CD14-positive monocyte (primary cell): ENCODE data around the gene AKAP12. TPM values are rescaled to one million over a fixed set of nuclear protein-coding genes. Genes with fewer than 3 reads are reported as not detected.
A peak's percentile ranks its signal among the peaks of the same experiment; 100 is the strongest.

Experiments
- DNase-seq, 3 donors: peaks; one replicate each; pipeline ENCODE4 v3.0.0-alpha.2; 2011 to 2022
- H2AFZ ChIP-seq: 2 replicates; pipeline ENCODE4 v1.6.0; 2012; ENCODE audit warnings: mild to moderate bottlenecking, low read depth, low read length, inconsistent platforms; ENCODE audit not compliant: insufficient read depth, poor library complexity, severe bottlenecking
- H3K27ac ChIP-seq, 2 donors: 1 replicate in 1 of 2; 2 replicates in 1 of 2; pipeline ENCODE4 v1.5.1; 2012 to 2013; ENCODE audit warnings: low read length in 2 of 2, control low read depth in 1 of 2, inconsistent platforms in 1 of 2, low read depth in 1 of 2, mild to moderate bottlenecking in 1 of 2
- H3K27me3 ChIP-seq, 2 donors: one replicate each; pipeline versions ENCODE4 v1.6.0 to v1.6.1; 2011 to 2013; ENCODE audit warnings: low read length in 2 of 2; ENCODE audit not compliant: control insufficient read depth in 2 of 2, insufficient read depth in 2 of 2
- H3K36me3 ChIP-seq, 2 donors: replicated peaks in 1 of 2; 1 replicate in 1 of 2; 2 replicates in 1 of 2; pipeline versions ENCODE4 v1.5.1 to v1.6.1; 2012 to 2013; ENCODE audit warnings: low read length in 2 of 2, control low read depth in 1 of 2, inconsistent platforms in 1 of 2, mild to moderate bottlenecking in 1 of 2; ENCODE audit not compliant: insufficient read depth in 2 of 2, control insufficient read depth in 1 of 2
- H3K4me1 ChIP-seq, 2 donors: 1 replicate in 1 of 2; 2 replicates in 1 of 2; pipeline versions ENCODE4 v1.5.1 to v1.6.1; 2012 to 2013; ENCODE audit warnings: low read length in 2 of 2, control low read depth in 1 of 2, inconsistent platforms in 1 of 2, mild to moderate bottlenecking in 1 of 2, moderate library complexity in 1 of 2; ENCODE audit not compliant: insufficient read depth in 2 of 2, control insufficient read depth in 1 of 2
- H3K4me2 ChIP-seq: replicated peaks from 2 replicates; pipeline ENCODE3; 2012; ENCODE audit warnings: low read length, moderate library complexity, mild to moderate bottlenecking; ENCODE audit not compliant: poor library complexity, severe bottlenecking; ENCODE audit errors: extremely low read depth
- H3K4me3 ChIP-seq, 3 experiments: fragments of 200-600 bp in 1 of 3; sonication (generic) in 1 of 3; replicated peaks in 1 of 3; 1 replicate in 2 of 3; 2 replicates in 1 of 3; pipeline ENCODE4 v1.5.1; 2011 to 2013; ENCODE audit warnings: low read length in 3 of 3, mild to moderate bottlenecking in 3 of 3, control low read depth in 2 of 3, low read depth in 2 of 3, inconsistent platforms in 1 of 3, moderate library complexity in 1 of 3
- H3K79me2 ChIP-seq: 2 replicates; pipeline ENCODE4 v1.6.0; 2012; ENCODE audit warnings: mild to moderate bottlenecking, control low read depth, inconsistent platforms, low read length, moderate library complexity; ENCODE audit not compliant: insufficient read depth
- H3K9ac ChIP-seq: 2 replicates; pipeline ENCODE4 v1.6.0; 2017; ENCODE audit warnings: low read length, mild to moderate bottlenecking; ENCODE audit not compliant: insufficient read depth, poor library complexity, severe bottlenecking
- H3K9me3 ChIP-seq, 2 donors: replicated peaks in 1 of 2; 1 replicate in 1 of 2; 2 replicates in 1 of 2; pipeline versions ENCODE4 v1.5.1 to v1.6.1; 2012 to 2013; ENCODE audit warnings: low read length in 2 of 2, control low read depth in 1 of 2; ENCODE audit not compliant: control insufficient read depth in 1 of 2, insufficient read depth in 1 of 2
- H4K20me1 ChIP-seq: 2 replicates; pipeline ENCODE4 v1.6.0; 2012; ENCODE audit warnings: mild to moderate bottlenecking, low read length, control low read depth, moderate library complexity; ENCODE audit not compliant: insufficient read depth
- H3K27ac Mint-ChIP-seq, 7 donors: one replicate each; pipeline ENCODE4 v1.8.0; 2020; ENCODE audit warnings: mild to moderate bottlenecking in 7 of 7, mixed read lengths in 7 of 7, moderate library complexity in 6 of 7, inconsistent platforms in 2 of 7
- H3K27me3 Mint-ChIP-seq, 3 donors: one replicate each; pipeline ENCODE4 v1.8.0; 2021 to 2022; ENCODE audit warnings: low read depth in 3 of 3, mild to moderate bottlenecking in 3 of 3, mixed read lengths in 3 of 3, moderate library complexity in 3 of 3, inconsistent platforms in 1 of 3
- H3K36me3 Mint-ChIP-seq, 2 donors: one replicate each; pipeline ENCODE4 v1.8.0; 2020; ENCODE audit warnings: mixed read lengths in 2 of 2, inconsistent platforms in 1 of 2, mild to moderate bottlenecking in 1 of 2
- H3K4me1 Mint-ChIP-seq: one replicate; pipeline ENCODE4 v1.8.0; 2020; ENCODE audit warnings: mild to moderate bottlenecking, mixed read lengths
- H3K4me3 Mint-ChIP-seq, 2 donors: one replicate each; pipeline ENCODE4 v1.8.0; 2020; ENCODE audit warnings: mild to moderate bottlenecking in 2 of 2, mixed read lengths in 2 of 2, moderate library complexity in 1 of 2
- H3K9me3 Mint-ChIP-seq, 7 donors: one replicate each; pipeline ENCODE4 v1.8.0; 2020 to 2022; ENCODE audit warnings: mixed read lengths in 7 of 7, mild to moderate bottlenecking in 6 of 7, moderate library complexity in 6 of 7, inconsistent platforms in 2 of 7
- WGBS: methylation state at CpG from one replicate; pipeline ENCODE4 v1.1.5; 2013; ENCODE audit warnings: missing lambda C conversion rate; ENCODE audit not compliant: insufficient coverage; 5-methylcytosine and 5-hydroxymethylcytosine counted together
- intact Hi-C, 2 donors: fragments of 100-400 bp; cut with micrococcal nuclease; formaldehyde crosslinking; loops; one replicate each; pipeline versions ENCODE4 v1.15.0 to v1.15.1; 2023
- polyA plus RNA-seq, 3 donors: library from polyadenylated mRNA; depleted of rRNA in 1 of 3; unstranded in 2 of 3; stranded (reverse) in 1 of 3; fragments of 300-500 nt in 2 of 3; fragments of >200 nt in 1 of 3; fragmentation: Illumina TruSeq in 2 of 3; gene quantifications; 1 replicate in 2 of 3; 2 replicates in 1 of 3; pipeline ENCODE4 v1.2.3, GENCODE V29; 2012 to 2021
- TF ChIP-seq, protein P1 (sequence below): fragments of 200-600 bp; IDR thresholded peaks from one replicate; pipeline ENCODE4 v1.8.0; 2022; ENCODE audit warnings: antibody characterized with exemption, mild to moderate bottlenecking

Gene AKAP12
- polyA plus RNA-seq, 3 donors, result 0.01 TPM; not detected in 2

DNA sequence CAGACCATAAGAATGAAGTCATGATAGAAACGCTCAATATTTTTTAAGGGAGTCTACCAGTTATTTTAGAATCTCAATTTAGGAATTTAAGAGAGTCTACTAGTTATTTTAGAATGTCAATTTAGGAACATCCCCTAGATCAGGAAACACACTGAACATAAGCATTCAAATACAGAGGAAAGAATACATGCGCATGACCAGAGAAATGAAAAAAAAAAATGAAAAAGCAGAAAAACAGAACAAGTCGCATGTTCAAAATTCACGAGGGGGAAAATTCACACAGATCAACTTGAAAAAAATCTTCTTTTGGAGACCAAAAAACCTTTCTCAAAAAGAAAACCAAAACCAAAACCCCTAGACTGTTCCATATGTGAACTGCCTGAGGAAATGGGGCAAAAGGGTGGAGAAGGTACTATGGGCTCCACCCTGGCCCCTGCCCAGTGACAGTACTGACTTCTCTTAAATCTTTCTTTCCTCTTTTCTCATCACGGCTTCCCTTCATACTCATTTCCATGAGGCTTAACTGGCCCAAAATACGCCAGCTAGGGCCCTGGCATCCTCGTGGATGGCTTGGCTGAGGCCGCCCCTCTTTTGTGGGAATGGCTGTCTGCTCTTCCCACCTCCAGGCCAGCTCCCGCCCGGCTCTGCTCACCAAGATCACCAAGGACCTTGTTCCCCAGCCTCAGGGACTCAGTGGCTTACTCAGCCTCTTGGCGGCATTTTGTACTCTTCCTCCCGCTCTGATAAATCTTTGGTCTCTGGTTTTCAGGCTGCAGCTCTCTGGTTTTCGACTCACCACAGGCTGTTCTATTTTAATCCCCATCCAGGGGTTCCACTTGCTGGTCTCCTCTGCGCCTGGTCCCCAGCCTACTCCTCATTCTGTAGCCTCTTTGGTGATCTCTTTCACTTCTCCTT, 140.4 kb downstream of the AKAP12 start:
- peak overlapping the region; percentile 72 for H3K4me2 ChIP-seq
- DNase-seq, result peak; percentile 59 to 70 (median 64)
- peak overlapping the region; percentile 95 to 98 for H3K27ac ChIP-seq
- H4K20me1 ChIP-seq, result no peaks in the 10 kb centered on the region
- no peaks in the 10 kb centered on the region for H3K9me3 ChIP-seq
- H3K4me3 ChIP-seq, result peak overlapping the region; percentile 18 to 67 (median 33)
- H3K4me1 ChIP-seq, result peaks cover 29% of the 10 kb centered on the region in 2 donors
- intact Hi-C loops, result no loop called here
- H3K27me3 ChIP-seq, result no peaks in the 10 kb centered on the region
- no peaks in the 10 kb centered on the region for H3K27me3 Mint-ChIP-seq
- peaks cover 87% of the 10 kb centered on the region for H3K79me2 ChIP-seq
- H3K9me3 Mint-ChIP-seq, result peaks cover 0 to 2% (median 0%) of the 10 kb centered on the region in 7 donors
- H3K4me3 Mint-ChIP-seq, result peak overlapping the region; percentile 79 to 90
- peaks cover 49% of the 10 kb centered on the region for H3K4me1 Mint-ChIP-seq
- peak overlapping the region; percentile 96 to 99 (median 97) for H3K27ac Mint-ChIP-seq
- 28% methylated on average over 8 of the region's 14 CpGs for WGBS
- peak overlapping the region; percentile 65 for H3K9ac ChIP-seq
- TF ChIP-seq, protein P1, sequence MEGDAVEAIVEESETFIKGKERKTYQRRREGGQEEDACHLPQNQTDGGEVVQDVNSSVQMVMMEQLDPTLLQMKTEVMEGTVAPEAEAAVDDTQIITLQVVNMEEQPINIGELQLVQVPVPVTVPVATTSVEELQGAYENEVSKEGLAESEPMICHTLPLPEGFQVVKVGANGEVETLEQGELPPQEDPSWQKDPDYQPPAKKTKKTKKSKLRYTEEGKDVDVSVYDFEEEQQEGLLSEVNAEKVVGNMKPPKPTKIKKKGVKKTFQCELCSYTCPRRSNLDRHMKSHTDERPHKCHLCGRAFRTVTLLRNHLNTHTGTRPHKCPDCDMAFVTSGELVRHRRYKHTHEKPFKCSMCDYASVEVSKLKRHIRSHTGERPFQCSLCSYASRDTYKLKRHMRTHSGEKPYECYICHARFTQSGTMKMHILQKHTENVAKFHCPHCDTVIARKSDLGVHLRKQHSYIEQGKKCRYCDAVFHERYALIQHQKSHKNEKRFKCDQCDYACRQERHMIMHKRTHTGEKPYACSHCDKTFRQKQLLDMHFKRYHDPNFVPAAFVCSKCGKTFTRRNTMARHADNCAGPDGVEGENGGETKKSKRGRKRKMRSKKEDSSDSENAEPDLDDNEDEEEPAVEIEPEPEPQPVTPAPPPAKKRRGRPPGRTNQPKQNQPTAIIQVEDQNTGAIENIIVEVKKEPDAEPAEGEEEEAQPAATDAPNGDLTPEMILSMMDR, result no peak
- H3K36me3 ChIP-seq, result peaks cover 0 to 18% of the 10 kb centered on the region in 2 donors
- peaks cover 14 to 20% of the 10 kb centered on the region in 2 donors for H3K36me3 Mint-ChIP-seq
- peak overlapping the region; percentile 82 for H2AFZ ChIP-seq

DNA sequence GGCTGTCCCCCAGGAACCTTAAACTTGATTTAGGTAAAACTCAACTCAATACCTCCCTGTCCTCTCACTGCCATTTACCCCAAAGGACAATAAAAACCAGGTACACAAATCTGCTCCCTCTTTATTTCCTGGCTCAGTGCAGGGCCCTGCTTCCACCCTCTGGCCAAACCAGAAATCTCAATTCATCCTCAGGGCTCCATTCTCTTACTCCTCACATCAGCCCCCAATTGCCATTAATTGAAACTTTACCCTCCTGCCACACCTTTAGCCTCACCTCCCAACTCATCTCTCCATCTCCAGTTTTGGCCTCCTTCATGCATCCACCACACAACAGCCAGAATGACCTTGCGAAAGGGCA, 141.1 kb downstream of the AKAP12 start:
- Histone ChIP-seq H3K36me3 (peaks cover 0 to 18% of the 10 kb centered on the region in 2 donors), H3K4me2 (peak overlapping the region; percentile 72), H4K20me1 (no peaks in the 10 kb centered on the region), H3K27me3 (no peaks in the 10 kb centered on the region), H3K4me3 (peak overlapping the region in 1 of 3 experiments; percentile 67), H3K79me2 (peaks cover 87% of the 10 kb centered on the region), H2AFZ (peak overlapping the region; percentile 82), H3K4me1 (peaks cover 29% of the 10 kb centered on the region in 2 donors), H3K9ac (peak overlapping the region; percentile 65), H3K27ac (peak overlapping the region; percentile 95 to 98), H3K9me3 (no peaks in the 10 kb centered on the region)
- H3K27ac Mint-ChIP-seq, result peak overlapping the region; percentile 96 to 99 (median 97)
- no CpG with 5 or more reads among the region's 1 CpG for WGBS
- H3K4me3 Mint-ChIP-seq, result peak overlapping the region; percentile 79 to 90
- DNase-seq, result no peak
- intact Hi-C loops, result no loop called here
- peaks cover 0 to 2% (median 0%) of the 10 kb centered on the region in 7 donors for H3K9me3 Mint-ChIP-seq
- TF ChIP-seq, protein P1, result no peak
- H3K36me3 Mint-ChIP-seq, result peaks cover 14 to 20% of the 10 kb centered on the region in 2 donors
- H3K27me3 Mint-ChIP-seq, result no peaks in the 10 kb centered on the region
- peaks cover 50% of the 10 kb centered on the region for H3K4me1 Mint-ChIP-seq
